GM10847 (cell line): Measurements from ENCODE around the gene UGT3A1.

Experiments
- POLR2A ChIP-seq: IDR thresholded peaks from 2 replicates; pipeline ENCODE4 v1.6.1; 2011; ENCODE audit not compliant: insufficient read length; ENCODE audit errors: extremely low read depth

UGT3A1 gene, protein sequence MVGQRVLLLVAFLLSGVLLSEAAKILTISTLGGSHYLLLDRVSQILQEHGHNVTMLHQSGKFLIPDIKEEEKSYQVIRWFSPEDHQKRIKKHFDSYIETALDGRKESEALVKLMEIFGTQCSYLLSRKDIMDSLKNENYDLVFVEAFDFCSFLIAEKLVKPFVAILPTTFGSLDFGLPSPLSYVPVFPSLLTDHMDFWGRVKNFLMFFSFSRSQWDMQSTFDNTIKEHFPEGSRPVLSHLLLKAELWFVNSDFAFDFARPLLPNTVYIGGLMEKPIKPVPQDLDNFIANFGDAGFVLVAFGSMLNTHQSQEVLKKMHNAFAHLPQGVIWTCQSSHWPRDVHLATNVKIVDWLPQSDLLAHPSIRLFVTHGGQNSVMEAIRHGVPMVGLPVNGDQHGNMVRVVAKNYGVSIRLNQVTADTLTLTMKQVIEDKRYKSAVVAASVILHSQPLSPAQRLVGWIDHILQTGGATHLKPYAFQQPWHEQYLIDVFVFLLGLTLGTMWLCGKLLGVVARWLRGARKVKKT

DNA sequence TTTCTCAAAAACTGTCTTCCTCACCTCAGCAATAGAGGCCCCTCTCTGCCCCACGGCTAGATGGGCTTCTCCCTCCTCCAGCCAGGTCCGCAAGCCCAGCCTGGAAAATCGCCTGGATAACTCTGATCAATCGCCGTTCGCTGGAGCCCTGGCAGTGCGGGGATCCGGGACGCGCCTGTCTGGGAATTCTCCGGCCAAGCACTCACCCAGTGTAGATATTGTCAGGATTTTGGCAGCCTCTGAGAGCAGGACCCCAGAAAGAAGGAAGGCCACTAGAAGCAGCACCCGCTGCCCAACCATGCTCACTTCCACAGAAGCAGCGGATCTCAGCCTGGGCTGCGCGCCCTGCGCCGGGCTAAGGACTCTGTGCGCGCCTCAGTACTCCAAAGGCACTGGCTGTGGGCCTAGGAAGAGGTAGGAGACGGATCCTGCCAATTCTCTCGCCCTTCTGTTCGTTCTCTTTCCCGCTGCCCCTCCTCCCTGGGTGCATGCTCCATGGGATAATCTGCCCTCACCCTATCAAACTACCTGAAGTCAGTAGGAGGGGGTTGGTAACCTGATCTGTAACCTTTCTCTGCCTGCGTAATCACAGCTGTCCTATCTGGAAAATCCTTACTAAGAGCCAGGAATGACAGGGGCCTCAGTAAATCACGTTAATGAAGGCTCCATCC, at the start of gene UGT3A1:
UGT3A1 (minus strand) TSS at position 450 of the 671 bp plus-strand sequence; CDS start at position 300, 150 bp downstream.
- TF ChIP-seq POLR2A = no peak

DNA sequence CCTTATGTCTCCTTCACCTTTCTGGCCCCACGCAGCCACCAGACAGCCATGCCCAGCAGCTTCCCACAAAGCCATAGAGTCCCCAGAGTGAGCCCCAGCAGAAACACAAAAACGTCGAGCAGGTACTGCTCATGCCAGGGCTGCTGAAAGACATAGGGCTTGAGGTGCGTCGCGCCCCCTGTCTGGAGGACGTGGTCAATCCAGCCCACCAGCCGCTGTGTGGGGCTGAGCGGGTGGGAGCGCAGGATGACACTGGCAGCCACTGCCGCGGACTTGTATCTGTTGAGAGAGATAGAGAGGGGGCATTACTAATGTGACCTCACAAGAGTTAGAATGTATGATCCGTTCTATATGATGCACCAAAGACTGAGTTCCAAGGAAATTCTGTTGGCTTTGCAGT, 44.5 kb upstream of the UGT3A1 start:
- no peak for TF ChIP-seq POLR2A

DNA sequence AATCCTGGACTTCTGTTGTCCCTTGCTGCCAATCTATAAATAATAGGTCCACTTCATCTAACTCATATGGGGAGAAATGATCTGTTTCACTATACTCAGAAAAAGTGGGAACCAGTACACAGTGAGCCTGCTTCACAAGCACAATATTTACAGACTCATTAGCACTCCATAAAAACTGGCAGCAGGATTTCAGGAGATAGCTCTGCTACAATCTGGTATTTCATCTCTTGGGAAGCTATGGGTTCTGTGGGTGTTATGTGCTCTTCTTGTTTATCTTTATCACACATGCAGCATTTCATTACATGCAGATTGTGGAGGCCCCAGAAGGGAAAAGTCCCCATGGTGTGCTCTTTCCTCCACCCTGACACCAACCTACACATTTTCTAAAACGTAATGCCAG, 42.3 kb upstream of the UGT3A1 start:
- TF ChIP-seq POLR2A = no peak

DNA sequence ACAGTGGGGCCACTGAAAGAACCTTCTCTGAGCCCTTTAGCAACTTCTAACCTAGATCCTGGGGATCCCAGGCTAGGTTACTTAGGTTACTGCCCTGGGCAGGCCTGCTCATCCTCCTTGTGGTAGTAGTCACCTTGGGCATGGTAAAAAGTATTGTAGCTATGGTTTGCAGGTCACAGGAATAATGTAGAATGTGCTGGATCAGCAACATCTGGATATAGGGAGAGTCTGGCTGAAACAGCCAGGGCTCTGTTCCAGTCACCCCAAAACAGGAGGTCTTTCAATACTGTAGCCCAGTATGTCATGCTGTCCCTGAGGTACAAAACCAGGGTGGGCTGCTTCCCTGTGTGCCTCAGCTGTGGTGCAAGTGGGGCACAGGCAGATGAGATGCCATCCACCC, 41.9 kb upstream of the UGT3A1 start:
- TF ChIP-seq POLR2A = no peak

DNA sequence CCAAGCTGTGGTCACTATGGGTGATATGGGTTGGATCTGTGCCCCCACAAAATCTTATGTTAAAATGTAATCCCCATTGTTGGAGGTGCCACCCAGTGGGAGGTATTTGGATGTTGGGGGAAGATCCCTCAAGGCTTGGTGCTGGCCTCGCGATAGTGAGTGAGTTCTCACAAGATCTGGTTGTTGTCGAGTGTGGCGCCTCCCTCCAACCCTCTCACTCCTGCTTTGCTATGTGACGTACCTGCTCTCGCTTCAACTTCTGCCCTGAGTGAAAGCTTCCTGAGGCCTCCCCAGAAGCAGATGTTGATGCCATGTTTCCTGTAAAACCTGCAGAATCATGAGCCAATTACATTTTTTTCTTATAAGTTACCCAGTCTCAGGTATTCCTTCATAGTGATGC, 40.0 kb upstream of the UGT3A1 start:
- no peak for TF ChIP-seq POLR2A

DNA sequence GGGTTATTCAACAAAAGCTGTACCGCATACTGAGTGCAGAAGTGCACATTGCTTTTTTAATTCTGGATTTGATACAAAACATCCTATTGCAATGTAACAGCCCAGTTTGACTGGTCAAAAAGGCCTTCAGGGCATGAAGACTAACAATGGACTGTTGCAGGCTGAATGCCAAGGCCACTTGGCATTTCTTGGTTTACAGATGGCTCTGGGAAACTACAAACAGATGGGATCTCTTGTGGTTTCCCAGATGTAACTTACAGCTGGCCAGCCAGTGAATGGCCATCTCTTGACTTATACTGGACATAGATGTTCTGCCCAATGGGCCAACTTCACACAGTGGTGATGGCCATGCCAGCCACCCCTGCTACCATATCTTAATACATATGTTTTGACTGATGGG, 38.7 kb upstream of the UGT3A1 start:
- TF ChIP-seq POLR2A = no peak

DNA sequence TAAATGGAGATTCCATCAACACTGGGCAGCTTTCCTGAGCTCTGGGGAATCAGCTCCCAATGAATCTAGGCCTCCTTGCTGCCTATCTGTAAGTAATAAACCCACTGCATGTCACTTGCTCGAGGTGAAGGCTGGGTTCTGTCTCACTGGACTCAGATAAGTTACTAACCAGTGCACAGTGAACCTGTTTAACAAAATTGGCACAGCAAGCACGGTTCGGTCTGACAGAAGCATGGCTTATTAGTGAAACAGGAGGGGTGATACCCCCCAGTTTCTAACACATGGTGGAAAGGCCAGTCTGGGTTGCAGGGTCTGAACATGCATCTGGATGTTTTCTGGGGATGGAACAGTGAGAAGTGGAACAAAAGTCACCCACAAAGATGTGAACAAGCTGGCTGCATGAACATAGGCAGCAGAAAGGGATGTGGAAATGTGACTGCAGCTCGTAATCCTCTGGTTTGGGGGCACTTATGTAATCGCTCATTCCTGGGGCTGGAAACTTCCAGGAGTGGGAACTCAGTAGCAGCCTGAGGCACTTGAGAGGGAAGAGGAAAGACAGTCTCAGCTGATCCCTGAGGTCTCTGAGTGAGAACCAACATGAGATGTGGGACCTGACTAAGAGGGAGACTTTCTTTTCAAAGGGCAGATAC, 37.8 kb upstream of the UGT3A1 start:
- TF ChIP-seq POLR2A = no peak

DNA sequence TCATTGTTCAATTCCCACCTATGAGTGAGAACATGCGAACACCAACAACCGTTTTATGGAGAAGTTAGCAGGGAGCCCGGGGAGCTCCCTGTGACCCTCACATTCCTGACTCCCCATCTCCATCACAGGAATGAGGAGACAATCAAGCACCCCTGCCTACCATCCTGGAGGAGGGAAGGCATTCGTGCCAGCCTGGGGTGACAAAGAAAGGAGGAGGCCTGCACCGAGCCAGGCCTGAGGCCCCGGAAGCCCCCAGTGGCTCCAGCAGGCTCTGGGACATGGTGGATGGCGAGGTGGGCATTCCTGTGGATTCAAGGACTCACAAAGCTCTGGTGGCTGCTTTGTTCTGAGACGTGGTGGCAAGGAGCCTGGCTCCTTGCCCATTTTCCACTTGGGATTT, 36.5 kb upstream of the UGT3A1 start:
- TF ChIP-seq POLR2A = no peak

DNA sequence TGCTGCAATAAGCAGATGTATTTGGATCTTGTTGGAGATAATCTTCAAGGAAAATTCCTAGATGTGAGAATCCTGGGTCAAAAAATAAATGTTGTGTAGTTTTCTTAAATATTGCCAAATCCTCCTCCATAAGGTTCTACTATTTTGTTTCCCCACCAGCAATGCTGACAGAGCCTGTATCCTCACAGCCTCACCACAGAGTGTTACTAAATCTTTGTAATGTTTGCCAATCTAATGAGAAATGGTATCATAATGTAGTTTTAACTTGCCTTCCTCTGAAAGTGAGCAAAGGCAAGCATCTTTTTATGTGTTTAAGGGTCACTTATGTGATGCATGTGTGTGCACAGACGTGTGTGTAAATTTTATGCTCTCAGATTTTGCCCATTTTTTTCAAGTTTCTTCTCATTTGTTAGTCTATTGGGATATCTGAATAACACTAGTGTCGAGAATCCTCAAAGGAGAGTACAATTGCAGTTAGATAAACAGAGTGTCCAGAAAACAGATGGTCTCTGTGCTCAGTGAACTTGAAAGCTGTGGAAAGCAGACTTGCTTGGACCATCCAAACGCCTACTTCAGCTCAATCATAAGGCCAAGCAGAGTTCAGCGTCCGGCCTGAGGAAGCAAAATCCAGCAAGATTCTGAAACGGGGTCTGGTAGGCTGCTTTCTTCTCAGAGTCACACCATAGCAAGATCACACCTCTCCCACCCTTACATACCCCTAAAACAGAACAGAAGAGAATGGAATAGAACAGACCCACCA, 35.7 kb upstream of the UGT3A1 start:
- TF ChIP-seq POLR2A = no peak

DNA sequence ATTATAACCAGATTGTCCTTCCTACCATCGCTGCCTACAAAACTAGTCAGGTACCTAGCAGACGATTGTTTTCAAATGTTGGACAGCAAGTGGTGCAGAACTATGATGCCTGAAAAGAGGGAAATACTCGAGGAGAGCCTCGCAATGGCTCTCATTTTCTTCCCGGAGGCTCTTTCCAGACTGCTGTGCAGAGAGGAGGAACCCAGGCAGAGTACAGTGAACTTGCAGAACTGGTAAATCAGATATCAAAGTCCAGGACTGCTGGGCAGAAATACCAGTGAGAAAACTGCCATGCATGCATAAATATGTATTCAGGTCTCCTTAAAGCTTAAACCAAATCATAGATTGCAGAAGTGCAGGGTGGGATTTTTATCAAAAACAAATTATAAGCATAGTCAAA, 26.4 kb upstream of the UGT3A1 start:
- TF ChIP-seq POLR2A = no peak

DNA sequence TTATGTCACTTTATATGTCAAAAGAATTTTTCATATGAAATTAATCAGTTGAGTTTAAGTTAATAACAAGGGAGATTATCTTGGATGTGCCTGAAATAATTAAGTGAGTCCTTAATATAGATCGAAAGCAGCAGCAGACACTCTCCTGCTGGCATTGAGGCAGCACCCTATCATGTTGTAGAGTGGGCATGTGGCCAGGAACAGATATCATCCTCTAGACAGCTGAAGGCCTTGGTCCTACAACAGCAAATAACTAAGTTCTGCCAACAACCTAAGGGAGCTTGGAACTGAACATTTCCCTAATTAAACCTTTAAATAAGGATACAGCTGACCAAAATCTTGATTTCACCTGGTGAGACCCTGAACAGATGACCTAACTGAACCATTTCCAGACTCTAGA, 25.8 kb upstream of the UGT3A1 start:
- no peak for TF ChIP-seq POLR2A

DNA sequence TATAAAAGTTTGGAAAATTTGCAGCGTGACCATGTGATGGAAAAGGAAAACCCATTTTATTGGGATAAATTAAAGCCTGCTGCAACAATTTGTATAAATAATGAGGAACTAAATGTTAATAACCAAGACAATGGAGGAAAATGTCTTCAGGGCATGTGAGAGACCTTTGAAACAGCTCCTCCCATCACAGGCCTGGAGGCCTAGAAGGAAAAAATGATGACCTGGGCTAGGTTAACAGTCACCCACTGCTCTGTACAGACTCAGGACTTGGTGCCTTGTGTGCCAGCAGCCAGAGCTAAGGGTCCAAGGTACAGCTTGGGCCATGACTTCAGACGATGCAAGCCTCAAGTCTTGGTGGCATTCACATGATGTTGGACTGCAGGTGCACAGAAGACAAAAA, 22.0 kb upstream of the UGT3A1 start:
- TF ChIP-seq POLR2A = no peak

DNA sequence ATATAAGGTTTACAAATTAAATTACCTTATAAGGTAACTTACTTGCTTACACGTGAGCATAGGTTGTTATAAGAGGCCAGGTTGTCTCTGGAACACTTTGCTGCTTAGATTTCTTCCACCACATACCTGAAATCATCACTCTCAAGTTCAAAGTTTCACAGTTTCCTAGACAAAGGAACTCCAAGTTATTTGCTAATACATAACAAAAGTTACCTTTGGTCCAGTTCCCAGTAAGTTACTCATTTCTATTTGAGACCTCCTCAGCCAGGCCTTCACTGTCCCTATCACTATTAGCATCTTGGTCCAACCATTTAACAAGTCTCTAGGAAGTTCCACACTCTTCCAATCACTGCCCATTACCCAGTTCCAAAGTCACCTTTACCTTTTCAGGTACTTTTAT, 18.5 kb upstream of the UGT3A1 start:
- TF ChIP-seq POLR2A = no peak

DNA sequence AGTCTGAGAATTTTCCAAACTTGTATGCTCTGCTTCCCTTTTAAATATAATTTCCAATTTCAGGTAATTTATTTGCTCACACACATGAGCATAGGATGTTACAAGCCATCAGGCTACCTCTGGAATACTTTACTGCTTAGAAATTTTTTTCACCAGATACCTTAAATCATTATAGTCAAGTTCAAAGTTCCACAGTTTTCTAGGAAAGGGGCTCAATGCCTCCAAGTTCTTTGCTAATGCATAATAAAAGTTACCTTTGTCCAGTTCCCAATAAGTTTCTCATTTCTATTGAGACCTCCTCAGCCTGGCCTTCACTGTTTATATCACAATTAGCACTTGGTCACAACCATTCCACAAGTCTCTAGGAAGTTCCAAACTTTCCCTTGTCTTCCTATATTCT, 16.2 kb upstream of the UGT3A1 start:
- no peak for TF ChIP-seq POLR2A

DNA sequence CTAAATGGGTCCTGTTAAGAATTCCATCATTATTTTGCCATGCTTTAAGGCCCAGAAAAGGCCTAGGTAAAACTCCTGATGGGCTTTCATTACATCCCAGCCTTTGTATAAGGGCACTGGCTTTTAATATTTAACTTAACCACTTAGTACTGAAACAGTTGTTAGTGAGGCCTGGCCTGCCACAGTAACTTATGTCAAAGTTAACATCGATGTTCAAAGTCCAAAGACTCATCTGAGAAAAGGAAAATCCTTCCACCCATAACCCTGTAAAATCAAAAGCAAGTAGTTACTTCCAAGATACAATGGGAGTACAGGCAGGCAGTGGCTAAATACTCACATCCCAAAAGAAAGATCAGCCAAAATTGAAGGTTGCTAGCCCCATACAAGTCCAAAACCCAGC, 15.0 kb upstream of the UGT3A1 start:
- no peak for TF ChIP-seq POLR2A
